NCI-H510A (cell line): ENCODE results near the gene SLC8A1.

Experiments used
- DNase-seq: peaks from one replicate; lab custom pipeline; 2025; lab: John Stamatoyannopoulos, UW

SLC8A1 gene

GRCh38 chr2:40193670-40194026 lies 258.2 kb downstream of the SLC8A1 start:
- no peak for DNase-seq

DNA sequence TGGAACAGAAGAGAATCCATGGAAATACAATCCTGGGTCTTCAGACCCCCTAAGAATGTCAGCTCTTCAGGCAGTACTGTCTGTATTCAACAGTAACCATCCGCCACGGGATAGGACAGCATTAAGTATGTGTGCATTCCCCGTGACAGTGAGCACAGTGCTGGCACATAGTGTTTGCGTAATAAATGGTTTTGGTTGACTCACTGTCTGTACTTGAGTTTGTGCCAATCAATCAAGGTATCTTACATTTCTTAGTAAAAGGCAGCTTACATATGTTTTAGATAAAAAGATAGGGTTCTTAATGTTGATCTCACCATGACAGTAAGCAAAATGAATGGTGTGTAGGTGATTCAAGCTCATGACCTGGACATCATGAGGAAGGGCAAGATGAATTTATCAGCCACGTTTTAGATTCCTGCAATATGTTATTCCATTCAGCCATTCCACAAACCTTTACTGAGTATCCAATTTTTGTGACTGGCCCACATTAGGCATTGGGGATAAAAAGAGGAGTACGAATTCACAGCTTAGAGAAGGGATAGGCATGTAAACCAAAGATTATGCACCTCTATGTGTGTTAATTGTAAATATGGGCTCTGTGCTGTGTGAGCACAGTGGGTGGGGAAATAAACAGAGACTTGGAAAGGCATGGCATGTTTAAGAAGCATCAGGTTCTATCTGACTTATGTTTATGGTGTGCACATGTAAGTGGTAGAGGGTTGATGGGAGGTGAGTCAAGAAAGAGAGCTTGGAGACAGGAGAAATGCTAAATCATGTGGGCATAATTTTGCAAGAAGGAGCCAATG lies 258.8 kb downstream of the SLC8A1 start:
- no peak for DNase-seq

- no peak for DNase-seq
Observed at GRCh38 chr2:40190457-40190856, 261.4 kb downstream of the SLC8A1 start.

DNA sequence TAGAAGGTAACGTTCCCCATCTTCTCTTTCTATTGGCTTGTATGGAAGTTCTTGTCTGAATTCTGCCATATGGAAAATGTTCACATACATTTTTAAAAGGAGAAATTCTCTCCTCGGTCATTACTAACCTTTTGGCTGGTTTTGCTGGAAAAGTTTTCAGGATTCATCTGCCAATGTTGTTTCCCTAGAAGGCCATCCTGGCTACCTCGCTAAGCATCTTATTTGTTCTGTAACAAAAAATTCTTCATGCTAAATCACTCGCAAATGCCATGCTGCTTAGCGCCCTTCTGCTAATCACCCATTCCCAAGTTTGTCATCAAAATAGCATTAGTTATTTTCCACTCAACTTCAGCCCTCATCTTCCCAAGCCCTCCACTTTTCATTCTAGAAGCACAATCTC lies 262.0 kb downstream of the SLC8A1 start:
- no peak for DNase-seq

GRCh38 chr2:40187054-40187453 lies 264.8 kb downstream of the SLC8A1 start:
- DNase-seq: no peak

DNA sequence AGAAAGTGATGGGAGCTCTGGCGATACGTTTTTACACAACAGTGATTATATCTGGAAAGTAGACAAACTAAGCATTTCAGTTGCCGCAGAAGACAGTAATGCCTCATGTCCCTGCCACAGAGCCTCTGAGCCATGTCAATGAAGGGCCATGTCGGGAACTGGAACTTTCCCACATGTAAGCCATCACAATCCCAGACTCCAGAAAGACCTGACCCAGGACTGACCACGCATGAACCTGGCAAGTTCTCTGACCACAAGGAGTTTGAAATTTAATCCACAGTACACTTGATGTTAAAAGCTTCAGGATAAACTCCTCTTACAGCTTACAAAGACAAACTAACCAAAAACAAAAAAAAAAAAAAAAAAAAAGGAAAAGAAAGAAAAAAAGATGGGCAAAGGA lies 267.3 kb downstream of the SLC8A1 start:
- DNase-seq: no peak

DNA sequence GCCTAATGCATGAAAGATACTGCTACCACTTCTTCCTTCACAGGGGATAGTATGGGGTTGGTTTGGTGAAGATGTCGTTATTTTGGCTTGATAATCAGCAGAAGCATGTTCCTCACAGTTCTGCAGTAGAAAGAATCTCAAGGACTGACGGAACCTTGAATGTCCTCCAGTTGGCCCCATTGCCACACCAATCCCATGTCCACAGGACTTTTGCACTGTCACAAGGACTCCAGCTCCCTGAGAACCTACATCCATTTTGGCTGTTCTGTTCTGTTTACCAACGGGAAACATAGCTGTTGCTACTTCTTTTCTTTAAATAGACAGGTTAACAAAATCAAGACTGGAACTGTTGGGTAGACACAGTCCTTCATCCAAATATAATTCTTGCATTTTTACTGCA lies 270.0 kb downstream of the SLC8A1 start:
- no peak for DNase-seq

- no peak for DNase-seq
Observed at GRCh38 chr2:40179801-40180200, 272.1 kb downstream of the SLC8A1 start.

- no peak for DNase-seq
Observed at GRCh38 chr2:40178971-40179370, 272.9 kb downstream of the SLC8A1 start.

GRCh38 chr2:40178171-40178778 lies 273.6 kb downstream of the SLC8A1 start:
- DNase-seq: no peak

DNA sequence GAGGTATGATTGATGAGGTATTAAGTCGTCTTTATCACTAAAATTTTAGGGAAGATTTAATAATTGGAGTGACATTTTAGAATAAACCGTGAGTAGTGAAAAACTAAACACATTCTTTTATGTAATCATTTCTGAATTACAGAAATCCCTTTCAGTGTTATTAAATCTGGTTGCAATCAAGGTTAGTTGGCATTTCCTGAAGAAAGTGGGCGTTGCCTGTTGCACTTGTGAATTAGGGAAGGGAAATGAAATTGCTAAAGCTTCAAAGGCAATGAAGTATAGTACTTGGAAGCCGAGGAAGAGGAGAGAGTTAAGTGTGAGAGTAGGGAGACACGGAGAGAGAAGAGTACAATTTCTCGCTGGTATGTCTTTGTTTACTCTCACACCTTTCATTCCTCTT lies 274.5 kb downstream of the SLC8A1 start:
- DNase-seq: no peak

GRCh38 chr2:40173276-40173675 lies 278.6 kb downstream of the SLC8A1 start:
- DNase-seq: no peak

GRCh38 chr2:40169856-40170255 lies 282.0 kb downstream of the SLC8A1 start:
- DNase-seq: no peak

DNA sequence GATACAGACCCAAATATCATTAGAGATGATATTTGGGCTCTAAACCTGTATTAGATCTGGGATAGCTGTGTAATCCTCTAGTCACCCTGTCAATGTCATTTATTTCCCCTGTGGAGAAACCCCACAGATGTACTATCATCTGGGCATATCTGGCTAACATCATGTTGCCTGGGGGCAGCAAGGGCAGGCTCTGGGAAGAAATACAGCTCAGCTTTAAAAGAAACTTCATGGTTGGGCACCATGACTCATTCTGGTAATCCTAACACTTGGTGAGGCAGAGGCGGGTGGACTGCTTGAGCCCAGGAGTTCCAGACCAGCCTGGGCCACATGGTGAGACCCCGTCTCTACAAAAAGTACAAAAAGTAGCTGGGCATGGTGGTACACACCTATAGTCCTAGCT lies 282.5 kb downstream of the SLC8A1 start:
- DNase-seq: no peak

- no peak for DNase-seq
Observed at GRCh38 chr2:40168546-40168945, 283.3 kb downstream of the SLC8A1 start.

DNA sequence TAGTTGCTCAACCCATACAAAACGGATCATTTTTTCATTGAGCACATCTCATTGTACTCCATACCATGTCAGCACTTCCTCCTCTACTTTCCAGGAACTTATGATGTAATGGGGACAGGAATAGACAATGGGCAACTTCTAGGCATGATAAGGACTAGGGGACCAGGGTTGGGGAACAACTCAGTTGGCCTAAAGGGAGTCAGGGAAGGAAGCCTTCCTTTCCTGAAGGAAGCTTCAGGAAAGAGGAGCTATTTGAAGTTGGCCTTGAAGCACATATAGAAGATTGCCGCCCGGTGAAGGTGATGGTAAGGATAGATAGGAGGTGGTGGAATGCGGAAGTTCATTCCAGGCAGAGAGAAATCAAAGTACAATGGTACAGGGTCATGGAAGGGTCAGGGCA lies 283.9 kb downstream of the SLC8A1 start:
- no peak for DNase-seq

DNA sequence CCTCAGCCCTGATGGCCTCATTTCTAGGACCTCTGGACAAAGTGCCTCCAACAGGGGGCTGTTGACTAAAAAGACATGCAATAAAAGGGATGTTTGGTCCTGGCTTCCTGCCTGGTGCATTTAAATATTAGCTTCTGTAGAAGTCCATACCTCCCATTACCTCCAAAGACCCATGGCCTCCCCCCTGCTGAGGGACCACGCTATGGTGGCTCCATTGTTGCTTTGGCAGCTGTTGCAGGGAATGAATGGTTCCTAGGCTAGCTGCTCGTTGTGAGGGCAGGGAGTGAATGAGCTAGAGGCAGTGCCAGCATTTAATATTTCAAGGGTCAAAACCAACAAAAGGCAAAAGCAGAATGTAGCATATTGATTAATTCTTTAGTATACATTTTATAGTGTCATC lies 285.9 kb downstream of the SLC8A1 start:
- DNase-seq: no peak

- DNase-seq: no peak
Observed at GRCh38 chr2:40165509-40165844, 286.4 kb downstream of the SLC8A1 start.

DNA sequence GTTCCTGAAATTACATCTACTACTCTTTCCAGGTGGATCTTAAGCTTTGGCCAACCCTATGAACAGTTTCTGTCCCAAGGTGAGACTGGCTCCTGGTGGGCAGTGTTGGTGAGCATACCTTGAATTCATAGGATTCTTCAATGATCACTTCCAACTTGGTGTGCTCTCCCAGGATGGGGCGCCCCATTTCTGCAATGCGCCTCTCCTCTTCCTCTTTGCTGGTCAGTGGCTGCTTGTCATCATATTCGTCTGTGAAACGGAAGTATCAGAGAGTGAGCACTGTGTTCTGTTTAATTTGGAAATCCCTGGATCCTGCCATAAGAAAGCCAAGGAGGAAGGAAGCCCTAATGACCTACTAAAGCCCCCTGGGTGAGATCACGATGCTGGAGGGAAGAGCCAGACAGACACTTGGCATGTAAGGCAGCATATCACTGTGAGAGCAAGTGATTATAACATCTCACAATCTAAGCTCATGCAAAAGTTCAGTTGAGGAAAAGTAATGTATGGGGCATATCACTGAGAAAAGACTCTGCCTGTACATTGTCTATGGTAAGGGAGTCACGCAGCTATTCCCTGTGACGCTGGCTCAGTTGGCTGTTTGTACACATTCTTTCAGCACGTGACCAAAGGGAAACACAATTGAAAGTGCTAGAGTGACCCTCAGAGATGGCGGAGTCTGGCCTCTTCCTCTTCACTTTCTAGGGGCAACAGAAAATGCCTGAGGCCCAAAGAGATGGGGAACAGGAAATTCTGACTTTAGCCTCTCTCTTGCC lies 287.0 kb downstream of the SLC8A1 start:
- no peak for DNase-seq

GRCh38 chr2:40161986-40162385 lies 289.9 kb downstream of the SLC8A1 start:
- DNase-seq: no peak

GRCh38 chr2:40160751-40161218 lies 291.1 kb downstream of the SLC8A1 start:
- no peak for DNase-seq

DNA sequence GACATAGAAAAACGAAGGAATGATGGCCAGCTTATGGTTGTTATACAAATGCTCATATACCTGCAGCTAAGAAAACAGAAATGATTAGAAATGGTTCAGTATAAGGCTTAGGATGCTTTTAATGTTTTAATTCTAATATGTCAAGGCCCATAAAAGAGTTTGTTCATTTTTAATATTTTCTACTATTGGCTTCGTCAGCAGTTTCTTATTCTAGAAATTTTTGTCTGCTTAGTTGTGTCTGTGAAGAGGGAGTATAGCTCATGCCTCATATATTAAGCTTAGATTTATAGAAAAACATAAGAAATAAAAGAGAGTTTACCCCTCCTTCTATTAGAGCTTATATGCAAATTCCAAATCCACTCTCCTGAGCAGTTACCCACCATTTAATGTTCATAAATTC lies 292.6 kb downstream of the SLC8A1 start:
- no peak for DNase-seq

GRCh38 chr2:40158781-40159180 lies 293.1 kb downstream of the SLC8A1 start:
- DNase-seq: no peak
